GM12892 (cell line): ENCODE results near the gene GRIN3A.
"Not testable (repeated sequence)": the region's sequence is repeated elsewhere in the genome, so short reads cannot be mapped to it uniquely, and the experiment has no call there.

Experiments
- DNase-seq: peaks from one replicate; pipeline ENCODE4 v3.0.0; 2011; ENCODE audit not compliant: insufficient read length
- FAIRE-seq: peaks from 2 replicates; lab custom pipeline; 2011; peaks lifted over from hg19 to GRCh38; lab: Jason Lieb, UNC
- POLR2A ChIP-seq: IDR thresholded peaks from 2 replicates; pipeline ENCODE4 v1.6.1; 2011; ENCODE audit warnings: low read depth, low read length, control low read depth
- POLR2AphosphoS5 ChIP-seq: IDR thresholded peaks from 2 replicates; pipeline ENCODE4 v1.6.1; 2011; ENCODE audit warnings: low read depth, low read length, control low read depth
- TAF1 ChIP-seq: IDR thresholded peaks from 2 replicates; pipeline ENCODE4 v1.6.1; 2011; ENCODE audit warnings: low read depth, mild to moderate bottlenecking, control low read depth, low read length, borderline replicate concordance

GRIN3A gene

GRCh38 chr9:101731429-101731828 lies 7.0 kb downstream of the GRIN3A start:
- DNase-seq (no peak), FAIRE-seq (no peak)
- no peak for TF ChIP-seq TAF1
- TF ChIP-seq POLR2A: no peak
- TF ChIP-seq POLR2AphosphoS5: no peak

GRCh38 chr9:101727612-101728524 lies 10.6 kb downstream of the GRIN3A start:
- DNase-seq: no peak

GRCh38 chr9:101724271-101724670 lies 14.2 kb downstream of the GRIN3A start:
- FAIRE-seq, DNase-seq: not testable (repeated sequence)

More at GRCh38 chr9:101727612-101728524, 10.6 kb downstream of the GRIN3A start:
- TF ChIP-seq POLR2A (no peak), POLR2AphosphoS5 (no peak), TAF1 (no peak)
- no peak for FAIRE-seq

- no peak for FAIRE-seq
- no peak for TF ChIP-seq POLR2AphosphoS5
- TF ChIP-seq TAF1: no peak
- TF ChIP-seq POLR2A: no peak
Measured at GRCh38 chr9:101718192-101718591, 20.3 kb downstream of the GRIN3A start.

GRCh38 chr9:101716629-101717028 lies 21.8 kb downstream of the GRIN3A start:
- TF ChIP-seq POLR2AphosphoS5 (no peak), POLR2A (no peak), TAF1 (no peak)
- FAIRE-seq (no peak), DNase-seq (no peak)

More at GRCh38 chr9:101718192-101718591, 20.3 kb downstream of the GRIN3A start:
- DNase-seq: no peak

- FAIRE-seq: no peak
- peak; percentile 11 for DNase-seq
- TF ChIP-seq TAF1: no peak
Measured at GRCh38 chr9:101711330-101711941, 27.0 kb downstream of the GRIN3A start.

GRCh38 chr9:101708855-101709254 lies 29.6 kb downstream of the GRIN3A start:
- FAIRE-seq (no peak), DNase-seq (no peak)
- TF ChIP-seq TAF1 (no peak), POLR2A (no peak), POLR2AphosphoS5 (no peak)

- no peak for TF ChIP-seq POLR2A
- TF ChIP-seq POLR2AphosphoS5: no peak
- TF ChIP-seq TAF1: no peak
- DNase-seq (no peak), FAIRE-seq (no peak)
Measured at GRCh38 chr9:101707721-101708120, 30.7 kb downstream of the GRIN3A start.

GRCh38 chr9:101706997-101707396 lies 31.4 kb downstream of the GRIN3A start:
- TF ChIP-seq TAF1: no peak
- no peak for TF ChIP-seq POLR2AphosphoS5
- TF ChIP-seq POLR2A: no peak
- FAIRE-seq: no peak
- no peak for DNase-seq

- DNase-seq: no peak
- FAIRE-seq: no peak
- no peak for TF ChIP-seq POLR2A
Measured at GRCh38 chr9:101706261-101706798, 32.1 kb downstream of the GRIN3A start.

GRCh38 chr9:101705135-101705661 lies 33.2 kb downstream of the GRIN3A start:
- DNase-seq (no peak), FAIRE-seq (no peak)
- TF ChIP-seq POLR2AphosphoS5: no peak
- no peak for TF ChIP-seq TAF1
- TF ChIP-seq POLR2A: no peak

GRCh38 chr9:101702257-101702656 lies 36.2 kb downstream of the GRIN3A start:
- TF ChIP-seq POLR2AphosphoS5 (no peak), TAF1 (no peak), POLR2A (no peak)
- FAIRE-seq: no peak

More at GRCh38 chr9:101702257-101702656, 36.2 kb downstream of the GRIN3A start:
- no peak for DNase-seq
